HEK293 (cell line): ENCODE results near the gene VPS51.

ENCODE experiments used
- CTCF ChIA-PET: fragments of 350-600 bp; formaldehyde crosslinking; extraction: SDS; loops from one replicate; lab custom pipeline; 2021; ENCODE audit warnings: antibody characterized with exemption; lab: Yijun Ruan, JAX
- POLR2A ChIA-PET: fragments of 300-600 bp; formaldehyde crosslinking; extraction: SDS; loops from one replicate; lab custom pipeline; 2020; ENCODE audit warnings: antibody characterized with exemption, inconsistent platforms; lab: Yijun Ruan, JAX
- H3K27ac ChIP-seq: fragments of 200-500 bp; sonication (Bioruptor generic); 2 replicates; pipeline ENCODE4 v1.5.1; 2014; ENCODE audit warnings: low read depth, low read length, control low read depth, inconsistent platforms; ENCODE audit errors: extremely low read depth
- H3K36me3 ChIP-seq, 2 experiments: fragments of 200-500 bp in 1 of 2; sonication (Bioruptor generic) in 1 of 2; 1 replicate in 1 of 2; 2 replicates in 1 of 2; pipeline ENCODE4 v1.5.1; 2014 to 2017; ENCODE audit warnings: inconsistent platforms in 2 of 2, low read length in 2 of 2; ENCODE audit not compliant: control insufficient read depth in 2 of 2, insufficient read depth in 1 of 2
- H3K4me1 ChIP-seq: fragments of 200-500 bp; sonication (Bioruptor generic); 2 replicates; pipeline ENCODE4 v1.5.1; 2014; ENCODE audit warnings: mild to moderate bottlenecking, low read length, inconsistent platforms; ENCODE audit not compliant: control insufficient read depth, insufficient read depth
- H3K4me3 ChIP-seq: 2 replicates; pipeline ENCODE4 v1.5.1; 2011; ENCODE audit warnings: low read depth, mild to moderate bottlenecking, control low read depth, low read length, moderate library complexity
- H3K9me3 ChIP-seq: fragments of 200-500 bp; sonication (Bioruptor generic); 2 replicates; pipeline ENCODE4 v1.5.1; 2014; ENCODE audit warnings: low read depth, low read length, inconsistent platforms; ENCODE audit not compliant: control insufficient read depth, insufficient read depth
- RBAK ChIP-seq: fragments of 450-650 bp; formaldehyde crosslinking; IDR thresholded peaks from 2 replicates; pipeline ENCODE4 v1.5.1; 2016; ENCODE audit warnings: missing biosample characterization, missing genetic modification characterization
- ZNF157 ChIP-seq: fragments of 450-650 bp; formaldehyde crosslinking; IDR thresholded peaks from 2 replicates; pipeline ENCODE4 v1.5.1; 2016; ENCODE audit warnings: missing biosample characterization, missing genetic modification characterization
- ZNF211 ChIP-seq: fragments of 450-650 bp; formaldehyde crosslinking; IDR thresholded peaks from 2 replicates; pipeline ENCODE4 v1.5.1; 2016; ENCODE audit warnings: low read depth, missing biosample characterization, missing genetic modification characterization
- ZNF514 ChIP-seq: fragments of 450-650 bp; formaldehyde crosslinking; IDR thresholded peaks from 2 replicates; pipeline ENCODE4 v1.5.1; 2016; ENCODE audit warnings: missing biosample characterization, missing genetic modification characterization
- ZNF561 ChIP-seq: fragments of 450-650 bp; IDR thresholded peaks from 2 replicates; pipeline ENCODE4 v1.5.1; 2018; ENCODE audit warnings: missing biosample characterization, missing genetic modification characterization, borderline replicate concordance
- ZNF654 ChIP-seq: fragments of 450-650 bp; formaldehyde crosslinking; IDR thresholded peaks from 2 replicates; pipeline ENCODE4 v1.5.1; 2016; ENCODE audit warnings: low read depth, missing biosample characterization, missing genetic modification characterization
- ZNF707 ChIP-seq: fragments of 450-650 bp; formaldehyde crosslinking; IDR thresholded peaks from 2 replicates; pipeline ENCODE4 v1.5.1; 2016; ENCODE audit warnings: missing biosample characterization, missing genetic modification characterization
- ZNF785 ChIP-seq: fragments of 450-650 bp; formaldehyde crosslinking; IDR thresholded peaks from 2 replicates; pipeline ENCODE4 v1.5.1; 2016; ENCODE audit warnings: missing biosample characterization, missing genetic modification characterization
- ZSCAN30 ChIP-seq: fragments of 450-650 bp; IDR thresholded peaks from 2 replicates; pipeline ENCODE4 v1.5.1; 2018; ENCODE audit warnings: missing biosample characterization, mild to moderate bottlenecking, missing genetic modification characterization, moderate library complexity
- TF ChIP-seq, protein P1 (sequence below): fragments of 450-650 bp; formaldehyde crosslinking; IDR thresholded peaks from 2 replicates; pipeline ENCODE4 v1.5.1; 2016; ENCODE audit warnings: missing biosample characterization, missing genetic modification characterization
- TF ChIP-seq, protein P2 (sequence below): fragments of 450-650 bp; formaldehyde crosslinking; IDR thresholded peaks from 2 replicates; pipeline ENCODE4 v1.5.1; 2016; ENCODE audit warnings: missing biosample characterization, missing genetic modification characterization, borderline replicate concordance
- TF ChIP-seq, protein P3 (sequence below): fragments of 450-650 bp; formaldehyde crosslinking; IDR thresholded peaks from 2 replicates; pipeline ENCODE4 v1.5.1; 2016; ENCODE audit warnings: missing biosample characterization, missing genetic modification characterization
- TF ChIP-seq, protein P4 (sequence below): fragments of 450-650 bp; formaldehyde crosslinking; IDR thresholded peaks from 2 replicates; pipeline ENCODE4 v1.5.1; 2016; ENCODE audit warnings: missing biosample characterization, missing genetic modification characterization
- TF ChIP-seq, protein P5 (sequence below): fragments of 450-650 bp; formaldehyde crosslinking; IDR thresholded peaks from 2 replicates; pipeline ENCODE4 v1.5.1; 2016; ENCODE audit warnings: missing biosample characterization, missing genetic modification characterization

VPS51 gene

DNA sequence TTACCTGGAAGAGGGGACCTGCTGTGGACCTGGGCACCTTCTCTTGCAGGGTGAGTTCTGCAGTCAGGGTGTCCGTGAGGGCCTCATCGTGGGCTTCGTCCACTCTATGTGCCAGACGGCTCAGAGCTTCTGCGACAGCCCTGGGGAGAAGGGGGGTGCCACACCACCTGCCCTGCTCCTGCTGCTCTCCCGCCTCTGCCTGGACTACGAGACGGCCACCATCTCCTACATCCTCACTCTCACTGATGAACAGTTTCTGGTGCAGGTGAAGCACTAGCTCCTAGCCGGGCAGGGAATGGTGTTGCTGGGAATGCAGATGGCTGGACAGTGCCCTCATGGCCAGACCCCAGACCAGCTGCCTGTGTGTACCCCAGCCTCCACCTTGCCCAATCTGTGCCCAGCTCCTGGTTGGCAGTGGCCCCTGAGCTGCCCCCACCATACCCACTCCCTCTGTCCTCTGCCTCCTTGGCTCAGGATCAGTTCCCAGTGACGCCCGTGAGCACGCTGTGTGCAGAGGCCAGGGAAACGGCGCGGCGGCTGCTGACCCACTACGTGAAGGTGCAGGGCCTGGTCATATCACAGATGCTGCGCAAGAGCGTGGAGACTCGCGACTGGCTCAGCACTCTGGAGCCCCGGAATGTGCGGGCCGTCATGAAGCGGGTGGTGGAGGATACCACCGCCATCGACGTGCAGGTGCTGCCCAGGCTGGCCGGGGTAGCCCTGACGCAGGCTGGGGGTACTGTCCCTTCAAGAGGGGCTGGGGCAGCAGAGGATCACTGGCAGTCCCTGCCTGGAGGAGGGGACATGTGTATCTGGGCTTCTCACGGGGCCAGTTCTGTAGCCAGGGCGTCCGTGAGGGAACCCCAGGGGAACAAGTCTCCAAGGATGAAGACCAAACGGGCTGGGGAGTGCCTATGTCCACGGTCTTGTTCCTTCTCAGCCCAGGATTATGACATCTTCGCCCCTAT is 13.5 kb downstream of the VPS51 start:
- H3K4me1 ChIP-seq = peaks cover 8% of the 10 kb centered on the region
- H3K36me3 ChIP-seq = peaks cover 0 to 42% of the 10 kb centered on the region in 2 experiments; a peak in 2 of 3 replicates
- no peaks in the 10 kb centered on the region for H3K9me3 ChIP-seq
- no peak overlapping the region for H3K27ac ChIP-seq
- TF ChIP-seq ZNF561 (tag by site-specific recombination) (no peak), ZNF157 (tag by site-specific recombination) (peak; percentile 67)
- TF ChIP-seq, protein P1, sequence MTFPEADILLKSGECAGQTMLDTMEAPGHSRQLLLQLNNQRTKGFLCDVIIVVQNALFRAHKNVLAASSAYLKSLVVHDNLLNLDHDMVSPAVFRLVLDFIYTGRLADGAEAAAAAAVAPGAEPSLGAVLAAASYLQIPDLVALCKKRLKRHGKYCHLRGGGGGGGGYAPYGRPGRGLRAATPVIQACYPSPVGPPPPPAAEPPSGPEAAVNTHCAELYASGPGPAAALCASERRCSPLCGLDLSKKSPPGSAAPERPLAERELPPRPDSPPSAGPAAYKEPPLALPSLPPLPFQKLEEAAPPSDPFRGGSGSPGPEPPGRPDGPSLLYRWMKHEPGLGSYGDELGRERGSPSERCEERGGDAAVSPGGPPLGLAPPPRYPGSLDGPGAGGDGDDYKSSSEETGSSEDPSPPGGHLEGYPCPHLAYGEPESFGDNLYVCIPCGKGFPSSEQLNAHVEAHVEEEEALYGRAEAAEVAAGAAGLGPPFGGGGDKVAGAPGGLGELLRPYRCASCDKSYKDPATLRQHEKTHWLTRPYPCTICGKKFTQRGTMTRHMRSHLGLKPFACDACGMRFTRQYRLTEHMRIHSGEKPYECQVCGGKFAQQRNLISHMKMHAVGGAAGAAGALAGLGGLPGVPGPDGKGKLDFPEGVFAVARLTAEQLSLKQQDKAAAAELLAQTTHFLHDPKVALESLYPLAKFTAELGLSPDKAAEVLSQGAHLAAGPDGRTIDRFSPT (tag by site-specific recombination) = 0 out of 2 replicates have a peak, but pooled peaks have one; percentile 42
- TF ChIP-seq, protein P2, sequence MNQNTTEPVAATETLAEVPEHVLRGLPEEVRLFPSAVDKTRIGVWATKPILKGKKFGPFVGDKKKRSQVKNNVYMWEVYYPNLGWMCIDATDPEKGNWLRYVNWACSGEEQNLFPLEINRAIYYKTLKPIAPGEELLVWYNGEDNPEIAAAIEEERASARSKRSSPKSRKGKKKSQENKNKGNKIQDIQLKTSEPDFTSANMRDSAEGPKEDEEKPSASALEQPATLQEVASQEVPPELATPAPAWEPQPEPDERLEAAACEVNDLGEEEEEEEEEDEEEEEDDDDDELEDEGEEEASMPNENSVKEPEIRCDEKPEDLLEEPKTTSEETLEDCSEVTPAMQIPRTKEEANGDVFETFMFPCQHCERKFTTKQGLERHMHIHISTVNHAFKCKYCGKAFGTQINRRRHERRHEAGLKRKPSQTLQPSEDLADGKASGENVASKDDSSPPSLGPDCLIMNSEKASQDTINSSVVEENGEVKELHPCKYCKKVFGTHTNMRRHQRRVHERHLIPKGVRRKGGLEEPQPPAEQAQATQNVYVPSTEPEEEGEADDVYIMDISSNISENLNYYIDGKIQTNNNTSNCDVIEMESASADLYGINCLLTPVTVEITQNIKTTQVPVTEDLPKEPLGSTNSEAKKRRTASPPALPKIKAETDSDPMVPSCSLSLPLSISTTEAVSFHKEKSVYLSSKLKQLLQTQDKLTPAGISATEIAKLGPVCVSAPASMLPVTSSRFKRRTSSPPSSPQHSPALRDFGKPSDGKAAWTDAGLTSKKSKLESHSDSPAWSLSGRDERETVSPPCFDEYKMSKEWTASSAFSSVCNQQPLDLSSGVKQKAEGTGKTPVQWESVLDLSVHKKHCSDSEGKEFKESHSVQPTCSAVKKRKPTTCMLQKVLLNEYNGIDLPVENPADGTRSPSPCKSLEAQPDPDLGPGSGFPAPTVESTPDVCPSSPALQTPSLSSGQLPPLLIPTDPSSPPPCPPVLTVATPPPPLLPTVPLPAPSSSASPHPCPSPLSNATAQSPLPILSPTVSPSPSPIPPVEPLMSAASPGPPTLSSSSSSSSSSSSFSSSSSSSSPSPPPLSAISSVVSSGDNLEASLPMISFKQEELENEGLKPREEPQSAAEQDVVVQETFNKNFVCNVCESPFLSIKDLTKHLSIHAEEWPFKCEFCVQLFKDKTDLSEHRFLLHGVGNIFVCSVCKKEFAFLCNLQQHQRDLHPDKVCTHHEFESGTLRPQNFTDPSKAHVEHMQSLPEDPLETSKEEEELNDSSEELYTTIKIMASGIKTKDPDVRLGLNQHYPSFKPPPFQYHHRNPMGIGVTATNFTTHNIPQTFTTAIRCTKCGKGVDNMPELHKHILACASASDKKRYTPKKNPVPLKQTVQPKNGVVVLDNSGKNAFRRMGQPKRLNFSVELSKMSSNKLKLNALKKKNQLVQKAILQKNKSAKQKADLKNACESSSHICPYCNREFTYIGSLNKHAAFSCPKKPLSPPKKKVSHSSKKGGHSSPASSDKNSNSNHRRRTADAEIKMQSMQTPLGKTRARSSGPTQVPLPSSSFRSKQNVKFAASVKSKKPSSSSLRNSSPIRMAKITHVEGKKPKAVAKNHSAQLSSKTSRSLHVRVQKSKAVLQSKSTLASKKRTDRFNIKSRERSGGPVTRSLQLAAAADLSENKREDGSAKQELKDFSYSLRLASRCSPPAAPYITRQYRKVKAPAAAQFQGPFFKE = no peak
- TF ChIP-seq, all 188 proteins: peak for 2
- H3K4me3 ChIP-seq = no peak overlapping the region
- ChIA-PET CTCF (interaction anchor here (0.6 to 4.8 kb wide), 12 partner anchors 9 to 245 kb away, joined by 3 to 110 read pairs (median 5); partner anchors contain the start of genes FAU, MRPL49 and VPS51), POLR2A (interaction anchor here (0.6 to 5.0 kb wide), 8 partner anchors 10 to 331 kb away, joined by 3 to 57 read pairs (median 4); partner anchors contain the start of genes CDCA5, FAU, MRPL49 and SF1)

DNA sequence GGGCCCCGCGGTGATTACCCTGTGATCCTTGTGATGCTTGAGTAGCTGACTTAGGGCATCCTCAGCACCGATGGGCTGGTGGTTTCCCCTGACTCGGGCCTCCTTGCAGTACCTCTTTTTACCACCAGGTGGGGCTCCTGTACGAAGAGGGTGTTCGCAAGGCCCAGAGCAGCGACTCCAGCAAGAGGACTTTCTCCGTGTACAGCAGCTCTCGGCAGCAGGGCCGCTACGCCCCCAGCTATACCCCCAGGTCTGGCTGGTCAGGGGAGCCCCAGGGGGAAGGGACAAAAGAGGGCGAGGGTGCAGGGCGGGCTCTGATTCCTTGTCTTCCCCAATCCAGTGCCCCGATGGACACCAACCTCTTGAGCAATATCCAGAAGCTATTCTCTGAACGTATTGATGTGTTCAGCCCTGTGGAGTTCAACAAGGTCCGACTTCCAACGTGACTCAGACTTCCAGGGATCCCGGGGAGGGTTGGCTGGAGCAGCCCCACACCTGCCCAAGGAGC is 14.4 kb downstream of the VPS51 start:
- no peak overlapping the region for H3K4me3 ChIP-seq
- no peak for TF ChIP-seq ZNF707
- no peak for TF ChIP-seq ZNF785 (tag by site-specific recombination)
- TF ChIP-seq, protein P3, sequence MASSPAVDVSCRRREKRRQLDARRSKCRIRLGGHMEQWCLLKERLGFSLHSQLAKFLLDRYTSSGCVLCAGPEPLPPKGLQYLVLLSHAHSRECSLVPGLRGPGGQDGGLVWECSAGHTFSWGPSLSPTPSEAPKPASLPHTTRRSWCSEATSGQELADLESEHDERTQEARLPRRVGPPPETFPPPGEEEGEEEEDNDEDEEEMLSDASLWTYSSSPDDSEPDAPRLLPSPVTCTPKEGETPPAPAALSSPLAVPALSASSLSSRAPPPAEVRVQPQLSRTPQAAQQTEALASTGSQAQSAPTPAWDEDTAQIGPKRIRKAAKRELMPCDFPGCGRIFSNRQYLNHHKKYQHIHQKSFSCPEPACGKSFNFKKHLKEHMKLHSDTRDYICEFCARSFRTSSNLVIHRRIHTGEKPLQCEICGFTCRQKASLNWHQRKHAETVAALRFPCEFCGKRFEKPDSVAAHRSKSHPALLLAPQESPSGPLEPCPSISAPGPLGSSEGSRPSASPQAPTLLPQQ (tag by site-specific recombination) = no peak
- no peak for TF ChIP-seq ZNF514
- TF ChIP-seq, protein P4, sequence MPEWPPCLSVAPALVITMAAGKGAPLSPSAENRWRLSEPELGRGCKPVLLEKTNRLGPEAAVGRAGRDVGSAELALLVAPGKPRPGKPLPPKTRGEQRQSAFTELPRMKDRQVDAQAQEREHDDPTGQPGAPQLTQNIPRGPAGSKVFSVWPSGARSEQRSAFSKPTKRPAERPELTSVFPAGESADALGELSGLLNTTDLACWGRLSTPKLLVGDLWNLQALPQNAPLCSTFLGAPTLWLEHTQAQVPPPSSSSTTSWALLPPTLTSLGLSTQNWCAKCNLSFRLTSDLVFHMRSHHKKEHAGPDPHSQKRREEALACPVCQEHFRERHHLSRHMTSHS (tag by site-specific recombination) = no peak
- no peak for TF ChIP-seq ZNF211 (tag by site-specific recombination)
- TF ChIP-seq, protein P5, sequence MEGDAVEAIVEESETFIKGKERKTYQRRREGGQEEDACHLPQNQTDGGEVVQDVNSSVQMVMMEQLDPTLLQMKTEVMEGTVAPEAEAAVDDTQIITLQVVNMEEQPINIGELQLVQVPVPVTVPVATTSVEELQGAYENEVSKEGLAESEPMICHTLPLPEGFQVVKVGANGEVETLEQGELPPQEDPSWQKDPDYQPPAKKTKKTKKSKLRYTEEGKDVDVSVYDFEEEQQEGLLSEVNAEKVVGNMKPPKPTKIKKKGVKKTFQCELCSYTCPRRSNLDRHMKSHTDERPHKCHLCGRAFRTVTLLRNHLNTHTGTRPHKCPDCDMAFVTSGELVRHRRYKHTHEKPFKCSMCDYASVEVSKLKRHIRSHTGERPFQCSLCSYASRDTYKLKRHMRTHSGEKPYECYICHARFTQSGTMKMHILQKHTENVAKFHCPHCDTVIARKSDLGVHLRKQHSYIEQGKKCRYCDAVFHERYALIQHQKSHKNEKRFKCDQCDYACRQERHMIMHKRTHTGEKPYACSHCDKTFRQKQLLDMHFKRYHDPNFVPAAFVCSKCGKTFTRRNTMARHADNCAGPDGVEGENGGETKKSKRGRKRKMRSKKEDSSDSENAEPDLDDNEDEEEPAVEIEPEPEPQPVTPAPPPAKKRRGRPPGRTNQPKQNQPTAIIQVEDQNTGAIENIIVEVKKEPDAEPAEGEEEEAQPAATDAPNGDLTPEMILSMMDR (tag by site-specific recombination) = peak; percentile 79
- TF ChIP-seq ZNF654 = peak; percentile 9; the same call in 1 of the 2 replicates
- no peak for TF ChIP-seq RBAK
- TF ChIP-seq, protein P1 (tag by site-specific recombination) = no peak
- 0 out of 2 replicates have a peak, but pooled peaks have one; percentile 35 for TF ChIP-seq ZSCAN30 (tag by site-specific recombination)

More for the DNA sequence above, 14.4 kb downstream of the VPS51 start:
- peaks cover 6% of the 10 kb centered on the region for H3K4me1 ChIP-seq
- H3K36me3 ChIP-seq = peaks cover 0 to 50% of the 10 kb centered on the region in 2 experiments; a peak in 1 of 3 replicates
- H3K27ac ChIP-seq = no peak overlapping the region
- H3K9me3 ChIP-seq = no peaks in the 10 kb centered on the region
- ChIA-PET CTCF (interaction anchor here (0.5 to 4.8 kb wide), 21 partner anchors 8 to 483 kb away, joined by 3 to 110 read pairs (median 5); partner anchors contain the start of genes ARL2, FAU, MRPL49 and SAC3D1), POLR2A (interaction anchor here (0.5 to 5.0 kb wide), 10 partner anchors 11 to 332 kb away, joined by 3 to 57 read pairs (median 6); partner anchors contain the start of genes ARL2, CDCA5, FAU and MRPL49)
